Measurements from ENCODE around the gene PARP6.

GRCh38 chr15:72237853-72238224 lies 34.5 kb downstream of the PARP6 start:
- TF ChIP-seq EZH2 (IDR thresholded peaks at IDR 0.05; ENCODE audit: insufficient read depth, poor library complexity, severe bottlenecking), result no peak
- TF ChIP-seq EZH2phosphoT487 (IDR thresholded peaks at IDR 0.05; ENCODE audit: insufficient read depth, low read depth), result no peak
